Osteoblast (primary cell): Measurements from ENCODE around the gene WNK2. TPM values are rescaled to one million over a fixed set of nuclear protein-coding genes. Genes with fewer than 3 reads are reported as not detected.

ENCODE experiments used
- DNase-seq: peaks from one replicate; pipeline ENCODE4 v3.0.0; 2011; ENCODE audit warnings: low spot score, mixed read lengths; ENCODE audit not compliant: insufficient read length; ENCODE audit errors: missing footprints
- H2AFZ ChIP-seq: 2 replicates; pipeline ENCODE4 v1.6.0; 2011; ENCODE audit warnings: mild to moderate bottlenecking, low read length
- H3K27ac ChIP-seq: 2 replicates; pipeline ENCODE4 v1.5.1; 2011; ENCODE audit warnings: mild to moderate bottlenecking, low read depth, low read length, moderate library complexity
- H3K27me3 ChIP-seq: 2 replicates; pipeline ENCODE4 v1.6.0; 2012; ENCODE audit warnings: mild to moderate bottlenecking, control low read depth, inconsistent platforms, low read length, moderate library complexity; ENCODE audit not compliant: insufficient read depth
- H3K36me3 ChIP-seq: 2 replicates; pipeline ENCODE4 v1.5.1; 2011; ENCODE audit warnings: mild to moderate bottlenecking, low read length, control low read depth, moderate library complexity; ENCODE audit not compliant: insufficient read depth
- H3K4me1 ChIP-seq: 2 replicates; pipeline ENCODE4 v1.5.1; 2011; ENCODE audit warnings: mild to moderate bottlenecking, low read length, control low read depth, moderate library complexity; ENCODE audit not compliant: insufficient read depth
- H3K4me2 ChIP-seq: 2 replicates; pipeline ENCODE4 v1.6.0; 2011; ENCODE audit warnings: mild to moderate bottlenecking, low read length; ENCODE audit not compliant: insufficient read depth
- H3K4me3 ChIP-seq: fragments of 200-600 bp; sonication (generic); 3 replicates; pipeline ENCODE4 v1.5.1; 2012; ENCODE audit warnings: mild to moderate bottlenecking, low read length, inconsistent platforms; ENCODE audit not compliant: insufficient read depth
- H3K79me2 ChIP-seq: 2 replicates; pipeline ENCODE4 v1.6.0; 2012; ENCODE audit warnings: mild to moderate bottlenecking, low read length, control low read depth, inconsistent platforms; ENCODE audit not compliant: insufficient read depth
- H3K9me3 ChIP-seq: 2 replicates; pipeline ENCODE4 v1.5.1; 2011; ENCODE audit warnings: low read depth, low read length, control low read depth
- H4K20me1 ChIP-seq: 2 replicates; pipeline ENCODE4 v1.6.0; 2012; ENCODE audit warnings: mild to moderate bottlenecking, low read length, control low read depth; ENCODE audit not compliant: insufficient read depth
- total RNA-seq: library from RNA; depleted of rRNA; stranded (reverse); fragments of >200 nt; gene quantifications from 2 replicates; pipeline ENCODE4 v1.2.3, GENCODE V29; 2012
- TF ChIP-seq, protein P1 (sequence below): IDR thresholded peaks from 2 replicates; pipeline ENCODE4 v1.5.1; 2011; ENCODE audit warnings: mild to moderate bottlenecking, low read depth, low read length, moderate library complexity; ENCODE audit errors: extremely low read depth

WNK2 gene
- total RNA-seq, 1 donor, result not detected

DNA sequence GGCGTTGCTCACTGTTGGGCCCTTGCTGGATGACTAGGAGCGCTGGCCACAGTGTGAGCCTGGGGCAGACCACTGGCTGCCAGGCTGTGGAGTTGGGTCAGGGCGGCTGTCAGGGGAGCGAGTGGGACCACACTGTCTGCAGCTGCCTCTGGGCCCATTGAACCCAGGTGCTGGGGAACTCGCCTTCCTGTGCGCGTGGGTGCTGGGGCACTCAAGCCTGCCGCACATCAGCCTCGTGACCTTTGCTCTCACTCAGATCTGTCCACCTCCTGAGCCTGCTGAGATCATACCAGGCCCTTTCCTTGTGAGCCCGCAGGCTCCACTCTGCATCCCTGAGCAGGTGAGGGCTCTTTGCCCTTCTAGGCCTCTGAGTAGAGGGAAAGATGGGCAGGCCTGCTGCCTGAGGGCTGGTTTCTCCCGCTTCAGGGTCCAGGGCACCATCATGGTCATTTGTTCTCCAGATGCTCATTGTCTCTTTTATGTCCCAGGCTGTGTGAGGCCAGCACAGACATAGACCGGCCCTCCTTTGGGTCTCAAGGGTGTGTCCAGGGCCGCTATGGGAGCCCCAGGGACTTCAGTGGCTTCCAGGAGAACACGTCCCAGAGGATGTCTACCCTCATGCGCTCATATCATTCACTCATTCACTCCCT, 26.5 kb downstream of the WNK2 start:
- H3K27me3 ChIP-seq, result no peaks in the 10 kb centered on the region
- no peak overlapping the region for H3K4me2 ChIP-seq
- TF ChIP-seq, protein P1, sequence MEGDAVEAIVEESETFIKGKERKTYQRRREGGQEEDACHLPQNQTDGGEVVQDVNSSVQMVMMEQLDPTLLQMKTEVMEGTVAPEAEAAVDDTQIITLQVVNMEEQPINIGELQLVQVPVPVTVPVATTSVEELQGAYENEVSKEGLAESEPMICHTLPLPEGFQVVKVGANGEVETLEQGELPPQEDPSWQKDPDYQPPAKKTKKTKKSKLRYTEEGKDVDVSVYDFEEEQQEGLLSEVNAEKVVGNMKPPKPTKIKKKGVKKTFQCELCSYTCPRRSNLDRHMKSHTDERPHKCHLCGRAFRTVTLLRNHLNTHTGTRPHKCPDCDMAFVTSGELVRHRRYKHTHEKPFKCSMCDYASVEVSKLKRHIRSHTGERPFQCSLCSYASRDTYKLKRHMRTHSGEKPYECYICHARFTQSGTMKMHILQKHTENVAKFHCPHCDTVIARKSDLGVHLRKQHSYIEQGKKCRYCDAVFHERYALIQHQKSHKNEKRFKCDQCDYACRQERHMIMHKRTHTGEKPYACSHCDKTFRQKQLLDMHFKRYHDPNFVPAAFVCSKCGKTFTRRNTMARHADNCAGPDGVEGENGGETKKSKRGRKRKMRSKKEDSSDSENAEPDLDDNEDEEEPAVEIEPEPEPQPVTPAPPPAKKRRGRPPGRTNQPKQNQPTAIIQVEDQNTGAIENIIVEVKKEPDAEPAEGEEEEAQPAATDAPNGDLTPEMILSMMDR, result no peak
- DNase-seq, result no peak
- no peak overlapping the region for H2AFZ ChIP-seq
- no peaks in the 10 kb centered on the region for H3K79me2 ChIP-seq
- no peak overlapping the region for H3K4me3 ChIP-seq
- no peak overlapping the region for H3K27ac ChIP-seq
- H4K20me1 ChIP-seq, result no peaks in the 10 kb centered on the region
- no peaks in the 10 kb centered on the region for H3K36me3 ChIP-seq
- peaks cover 17% of the 10 kb centered on the region for H3K4me1 ChIP-seq
- H3K9me3 ChIP-seq, result no peaks in the 10 kb centered on the region

DNA sequence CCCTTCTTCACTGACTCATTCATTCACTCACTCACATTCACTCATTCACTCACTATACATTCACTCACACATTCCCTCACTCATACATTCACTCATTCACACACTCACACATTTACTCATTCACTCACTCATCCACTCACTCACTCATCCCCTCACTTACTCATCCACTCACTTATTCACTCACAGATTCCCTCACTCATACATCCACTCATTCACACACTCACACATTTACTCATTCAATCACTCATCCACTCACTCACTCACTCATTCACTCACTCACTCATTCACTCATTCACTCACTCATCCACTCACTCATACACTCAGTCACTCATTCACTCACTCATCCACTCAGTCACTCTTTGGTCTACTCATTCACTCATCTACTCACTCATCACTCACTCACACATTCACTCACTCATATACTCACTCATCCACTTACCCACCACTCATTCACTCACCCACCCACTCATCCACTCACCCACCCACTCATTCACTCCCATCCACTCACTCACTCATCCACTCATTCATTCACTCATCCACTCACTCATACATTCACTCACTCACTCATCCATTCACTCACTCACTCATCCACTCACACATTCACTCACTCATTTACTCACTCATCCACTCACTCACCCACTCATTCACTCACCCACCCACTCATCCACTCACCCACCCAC, 27.2 kb downstream of the WNK2 start:
- Histone ChIP-seq H3K79me2 (no peaks in the 10 kb centered on the region), H3K27me3 (no peaks in the 10 kb centered on the region), H3K9me3 (no peaks in the 10 kb centered on the region), H3K4me1 (peaks cover 12% of the 10 kb centered on the region), H4K20me1 (no peaks in the 10 kb centered on the region), H3K4me2 (no peak overlapping the region), H2AFZ (no peak overlapping the region), H3K36me3 (no peaks in the 10 kb centered on the region), H3K4me3 (no peak overlapping the region), H3K27ac (no peak overlapping the region)
- no peak for DNase-seq
- TF ChIP-seq, protein P1, result no peak

DNA sequence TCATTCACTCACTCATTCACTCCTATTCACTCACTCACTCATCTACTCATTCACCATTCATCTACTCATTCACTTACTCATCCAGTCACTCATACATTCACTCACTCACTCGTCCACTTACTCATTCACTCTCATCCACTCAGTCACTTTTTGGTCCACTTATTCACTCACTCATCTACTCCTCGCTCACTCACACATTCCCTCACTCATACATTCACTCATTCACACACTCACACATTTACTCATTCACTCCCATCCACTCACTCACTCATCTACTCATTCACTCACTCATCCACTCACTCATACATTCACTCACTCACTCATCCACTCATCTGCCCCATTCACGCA, 27.7 kb downstream of the WNK2 start:
- H3K36me3 ChIP-seq, result no peaks in the 10 kb centered on the region
- no peaks in the 10 kb centered on the region for H3K27me3 ChIP-seq
- no peak overlapping the region for H3K4me3 ChIP-seq
- no peak overlapping the region for H3K27ac ChIP-seq
- no peak for DNase-seq
- TF ChIP-seq, protein P1, result no peak
- no peaks in the 10 kb centered on the region for H3K79me2 ChIP-seq
- peaks cover 12% of the 10 kb centered on the region for H3K4me1 ChIP-seq
- H3K9me3 ChIP-seq, result no peaks in the 10 kb centered on the region
- H4K20me1 ChIP-seq, result no peaks in the 10 kb centered on the region
- no peak overlapping the region for H2AFZ ChIP-seq
- H3K4me2 ChIP-seq, result no peak overlapping the region

DNA sequence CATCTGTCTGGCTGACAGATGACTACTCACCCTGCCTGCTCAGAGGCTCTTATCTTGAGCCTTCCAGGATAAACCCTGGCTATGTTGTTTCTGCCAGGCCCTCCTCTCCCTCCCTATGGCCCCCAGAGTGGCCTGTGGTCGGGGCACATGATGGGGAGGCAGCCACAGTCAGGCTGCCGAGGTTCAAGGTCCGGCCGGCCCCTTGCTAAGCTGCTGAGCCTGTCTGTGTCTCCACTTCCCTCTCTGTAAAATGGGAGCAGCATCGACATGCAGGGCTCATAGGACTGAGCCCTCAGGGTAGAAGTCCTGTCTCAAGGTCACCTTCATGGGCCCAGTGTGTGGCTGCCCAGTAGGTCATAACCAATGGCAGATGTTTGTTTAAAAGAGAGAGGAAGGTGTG, 28.5 kb downstream of the WNK2 start:
- no peak overlapping the region for H3K4me2 ChIP-seq
- H3K9me3 ChIP-seq, result no peaks in the 10 kb centered on the region
- no peaks in the 10 kb centered on the region for H3K27me3 ChIP-seq
- no peaks in the 10 kb centered on the region for H4K20me1 ChIP-seq
- no peak for DNase-seq
- TF ChIP-seq, protein P1, result no peak
- H3K4me3 ChIP-seq, result no peak overlapping the region
- H3K79me2 ChIP-seq, result no peaks in the 10 kb centered on the region
- H3K4me1 ChIP-seq, result peaks cover 9% of the 10 kb centered on the region
- H3K27ac ChIP-seq, result no peak overlapping the region
- H2AFZ ChIP-seq, result no peak overlapping the region
- no peaks in the 10 kb centered on the region for H3K36me3 ChIP-seq
